Bronchial epithelial cell (primary cell): Measurements from ENCODE around the gene ARHGEF10L. TPM values are rescaled to one million over a fixed set of nuclear protein-coding genes. Genes with fewer than 3 reads are reported as not detected.
A peak's percentile ranks its signal among the peaks of the same experiment; 100 is the strongest.

ENCODE experiments used
- DNase-seq: peaks from one replicate; pipeline ENCODE4 v3.0.0-alpha.2; 2010; ENCODE audit warnings: low read depth
- FAIRE-seq: peaks from 2 replicates; lab custom pipeline; 2011; peaks lifted over from hg19 to GRCh38; lab: Jason Lieb, UNC
- H3K27me3 ChIP-seq: 2 replicates; pipeline ENCODE4 v1.5.1; 2011; ENCODE audit warnings: low read length; ENCODE audit not compliant: control insufficient read depth, insufficient read depth
- H3K36me3 ChIP-seq: 2 replicates; pipeline ENCODE4 v1.5.1; 2011; ENCODE audit warnings: low read length; ENCODE audit not compliant: control insufficient read depth, insufficient read depth
- H3K4me3 ChIP-seq: 2 replicates; pipeline ENCODE4 v1.5.1; 2011; ENCODE audit warnings: mild to moderate bottlenecking, low read depth, low read length, control low read depth
- CTCF ChIP-seq: IDR thresholded peaks from 2 replicates; pipeline ENCODE4 v1.5.1; 2011; ENCODE audit warnings: mild to moderate bottlenecking, moderate library complexity, low read length, control low read depth, inconsistent platforms; ENCODE audit not compliant: insufficient read depth, severe bottlenecking
- total RNA-seq: library from RNA; depleted of rRNA; stranded (reverse); fragments of >200 nt; gene quantifications from 2 replicates; pipeline ENCODE4 v1.2.1, GENCODE V29; 2014

The ARHGEF10L gene
- total RNA-seq, 1 donor from 2014 or later = 6.3 TPM

GRCh38 chr1:17723684-17724083 lies 184.2 kb downstream of the ARHGEF10L start:
- FAIRE-seq (no peak), DNase-seq (no peak)
- H3K36me3 ChIP-seq = no peaks in the 10 kb centered on the region
- no peak for TF ChIP-seq CTCF
- H3K4me3 ChIP-seq = no peak overlapping the region
- no peaks in the 10 kb centered on the region for H3K27me3 ChIP-seq

GRCh38 chr1:17724150-17724549 lies 184.7 kb downstream of the ARHGEF10L start:
- Histone ChIP-seq H3K4me3 (no peak overlapping the region), H3K27me3 (no peaks in the 10 kb centered on the region), H3K36me3 (no peaks in the 10 kb centered on the region)
- FAIRE-seq = no peak
- no peak for DNase-seq
- no peak for TF ChIP-seq CTCF

GRCh38 chr1:17725084-17725719 lies 185.7 kb downstream of the ARHGEF10L start:
- TF ChIP-seq CTCF = no peak
- DNase-seq = peak; percentile 6
- Histone ChIP-seq H3K27me3 (no peaks in the 10 kb centered on the region), H3K36me3 (no peaks in the 10 kb centered on the region), H3K4me3 (no peak overlapping the region)
- FAIRE-seq = no peak

- TF ChIP-seq CTCF = no peak
- no peak for FAIRE-seq
These were observed 186.5 kb downstream of the ARHGEF10L start for GRCh38 chr1:17725811-17726582.

GRCh38 chr1:17728123-17728712 lies 188.7 kb downstream of the ARHGEF10L start:
- TF ChIP-seq CTCF = no peak
- H3K4me3 ChIP-seq = no peak overlapping the region
- no peaks in the 10 kb centered on the region for H3K27me3 ChIP-seq
- no peak for FAIRE-seq
- DNase-seq = no peak
- no peaks in the 10 kb centered on the region for H3K36me3 ChIP-seq

More at GRCh38 chr1:17725811-17726582, 186.5 kb downstream of the ARHGEF10L start:
- DNase-seq = no peak
- Histone ChIP-seq H3K36me3 (no peaks in the 10 kb centered on the region), H3K4me3 (no peak overlapping the region), H3K27me3 (no peaks in the 10 kb centered on the region)
